ENCODE measurements around the gene ACSS2. TPM values are rescaled to one million over a fixed set of nuclear protein-coding genes. Genes with fewer than 3 reads are reported as not detected.

ACSS2 gene
- total and polyA plus RNA-seq, 2 experiments from 2014 or later, result 26.1 to 49.3 TPM

- TF ChIP-seq ETS1 (IDR thresholded peaks at IDR 0.05), result no peak
These were observed 6.8 kb downstream of the ACSS2 start (continued) for GRCh38 chr20:34883087-34883688.

GRCh38 chr20:34883809-34884208 lies 7.4 kb downstream of the ACSS2 start:
- no peak overlapping the region for H3K4me3 Mint-ChIP-seq
- H3K36me3 ChIP-seq (ENCODE audit: insufficient read depth), result no peaks in the 10 kb centered on the region; the same call in 1 of the 2 replicates
- H3K27me3 Mint-ChIP-seq (ENCODE audit: insufficient read depth, low read depth, poor library complexity), result no peaks in the 10 kb centered on the region
- H3F3A ChIP-seq (replicated peaks; ENCODE audit: low read depth), result no peaks in the 10 kb centered on the region
- TF ChIP-seq, protein P1, sequence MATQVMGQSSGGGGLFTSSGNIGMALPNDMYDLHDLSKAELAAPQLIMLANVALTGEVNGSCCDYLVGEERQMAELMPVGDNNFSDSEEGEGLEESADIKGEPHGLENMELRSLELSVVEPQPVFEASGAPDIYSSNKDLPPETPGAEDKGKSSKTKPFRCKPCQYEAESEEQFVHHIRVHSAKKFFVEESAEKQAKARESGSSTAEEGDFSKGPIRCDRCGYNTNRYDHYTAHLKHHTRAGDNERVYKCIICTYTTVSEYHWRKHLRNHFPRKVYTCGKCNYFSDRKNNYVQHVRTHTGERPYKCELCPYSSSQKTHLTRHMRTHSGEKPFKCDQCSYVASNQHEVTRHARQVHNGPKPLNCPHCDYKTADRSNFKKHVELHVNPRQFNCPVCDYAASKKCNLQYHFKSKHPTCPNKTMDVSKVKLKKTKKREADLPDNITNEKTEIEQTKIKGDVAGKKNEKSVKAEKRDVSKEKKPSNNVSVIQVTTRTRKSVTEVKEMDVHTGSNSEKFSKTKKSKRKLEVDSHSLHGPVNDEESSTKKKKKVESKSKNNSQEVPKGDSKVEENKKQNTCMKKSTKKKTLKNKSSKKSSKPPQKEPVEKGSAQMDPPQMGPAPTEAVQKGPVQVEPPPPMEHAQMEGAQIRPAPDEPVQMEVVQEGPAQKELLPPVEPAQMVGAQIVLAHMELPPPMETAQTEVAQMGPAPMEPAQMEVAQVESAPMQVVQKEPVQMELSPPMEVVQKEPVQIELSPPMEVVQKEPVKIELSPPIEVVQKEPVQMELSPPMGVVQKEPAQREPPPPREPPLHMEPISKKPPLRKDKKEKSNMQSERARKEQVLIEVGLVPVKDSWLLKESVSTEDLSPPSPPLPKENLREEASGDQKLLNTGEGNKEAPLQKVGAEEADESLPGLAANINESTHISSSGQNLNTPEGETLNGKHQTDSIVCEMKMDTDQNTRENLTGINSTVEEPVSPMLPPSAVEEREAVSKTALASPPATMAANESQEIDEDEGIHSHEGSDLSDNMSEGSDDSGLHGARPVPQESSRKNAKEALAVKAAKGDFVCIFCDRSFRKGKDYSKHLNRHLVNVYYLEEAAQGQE (IDR thresholded peaks at IDR 0.05; ENCODE audit: unreplicated experiment), result no peak
- TF ChIP-seq JUNB (IDR thresholded peaks at IDR 0.05; ENCODE audit: unreplicated experiment), result no peak
- no peak for TF ChIP-seq POLR2AphosphoS5 (IDR thresholded peaks at IDR 0.05; ENCODE audit: low read depth)
- no peak for TF ChIP-seq CTCF (conservative IDR thresholded peaks at IDR 0.05; ENCODE audit: low read depth in 2 of 2)
- no peak for TF ChIP-seq EZH2phosphoT487 (IDR thresholded peaks at IDR 0.05; ENCODE audit: unreplicated experiment)
- no peak for DNase-seq (ENCODE audit: low spot score)
- no peaks in the 10 kb centered on the region for H3K27me3 ChIP-seq (ENCODE audit: insufficient read depth)
- H3K27ac Mint-ChIP-seq, result no peak overlapping the region
- ATAC-seq, result no peak
- H4K20me1 ChIP-seq (replicated peaks; ENCODE audit: insufficient read depth), result peaks cover 10% of the 10 kb centered on the region
- H3K4me3 ChIP-seq, result no peak overlapping the region
- no peak overlapping the region for H2AFZ ChIP-seq
- H3K9me2 ChIP-seq (ENCODE audit: insufficient read depth), result no peaks in the 10 kb centered on the region
- no peak overlapping the region for H3K4me2 ChIP-seq
- no peak overlapping the region for H3K27ac ChIP-seq (ENCODE audit: low read depth)
- H3K36me3 Mint-ChIP-seq (ENCODE audit: low read depth), result no peaks in the 10 kb centered on the region; the same call in 2 of the 3 replicates
- no peaks in the 10 kb centered on the region; the same call in 1 of the 3 replicates for H3K4me1 Mint-ChIP-seq
- H3K9me3 Mint-ChIP-seq, result no peaks in the 10 kb centered on the region
- peaks cover 13% of the 10 kb centered on the region for H3K79me2 ChIP-seq (replicated peaks; ENCODE audit: insufficient read depth)
- 0 out of 2 replicates have a peak, but pooled peaks cover 7% of the 10 kb centered on the region for H3K4me1 ChIP-seq (ENCODE audit: insufficient read depth)

All from GM23338 (cell line).